Upper lobe of left lung (tissue), 4 donors: ENCODE results near the gene RNF213.

Experiments
- EP300 ChIP-seq, 4 donors: sonication (generic); formaldehyde crosslinking; IDR thresholded peaks; one replicate each; pipeline ENCODE4 v1.5.1; 2017; ENCODE audit warnings: antibody characterized with exemption in 4 of 4, control low read depth in 2 of 4
- POLR2AphosphoS5 ChIP-seq, 2 donors: sonication (generic); formaldehyde crosslinking; IDR thresholded peaks; one replicate each; pipeline ENCODE4 v1.5.1; 2017; ENCODE audit warnings: antibody characterized with exemption in 2 of 2

- no peak for TF ChIP-seq POLR2AphosphoS5 (IDR thresholded peaks at IDR 0.05)
- TF ChIP-seq EP300 (IDR thresholded peaks at IDR 0.05) = no peak
Observed at GRCh38 chr17:80313160-80313829, 52.6 kb downstream of the RNF213 start.
